GM12878 (cell line): ENCODE data around the gene SMIM35.

ENCODE experiments used
- ASH2L ChIP-seq: fragments of 300-600, 200-600 bp; sonication (generic); IDR thresholded peaks from 2 replicates; pipeline ENCODE4 v1.6.1; 2017; ENCODE audit warnings: low read depth, mild to moderate bottlenecking, borderline replicate concordance
- BRCA1 ChIP-seq: IDR thresholded peaks from 2 replicates; pipeline ENCODE4 v1.6.1; 2011; ENCODE audit warnings: low read depth, low read length, improper control_type of control experiment
- TAF1 ChIP-seq: IDR thresholded peaks from 2 replicates; pipeline ENCODE4 v1.6.1; 2011; ENCODE audit warnings: mild to moderate bottlenecking, low read depth, low read length, borderline replicate concordance

GRCh38 chr11:118058311-118059245 lies 28.2 kb downstream of the SMIM35 start:
- no peak for TF ChIP-seq TAF1
- TF ChIP-seq BRCA1 = no peak
- no peak for TF ChIP-seq ASH2L
